Measurements from ENCODE around the gene MRPL22.
"Not testable (repeated sequence)": the region's sequence is repeated elsewhere in the genome, so short reads cannot be mapped to it uniquely, and the experiment has no call there.

The MRPL22 gene

GRCh38 chr5:154923441-154924430 is 17.1 kb upstream of the MRPL22 start:
- TF ChIP-seq, protein P1, sequence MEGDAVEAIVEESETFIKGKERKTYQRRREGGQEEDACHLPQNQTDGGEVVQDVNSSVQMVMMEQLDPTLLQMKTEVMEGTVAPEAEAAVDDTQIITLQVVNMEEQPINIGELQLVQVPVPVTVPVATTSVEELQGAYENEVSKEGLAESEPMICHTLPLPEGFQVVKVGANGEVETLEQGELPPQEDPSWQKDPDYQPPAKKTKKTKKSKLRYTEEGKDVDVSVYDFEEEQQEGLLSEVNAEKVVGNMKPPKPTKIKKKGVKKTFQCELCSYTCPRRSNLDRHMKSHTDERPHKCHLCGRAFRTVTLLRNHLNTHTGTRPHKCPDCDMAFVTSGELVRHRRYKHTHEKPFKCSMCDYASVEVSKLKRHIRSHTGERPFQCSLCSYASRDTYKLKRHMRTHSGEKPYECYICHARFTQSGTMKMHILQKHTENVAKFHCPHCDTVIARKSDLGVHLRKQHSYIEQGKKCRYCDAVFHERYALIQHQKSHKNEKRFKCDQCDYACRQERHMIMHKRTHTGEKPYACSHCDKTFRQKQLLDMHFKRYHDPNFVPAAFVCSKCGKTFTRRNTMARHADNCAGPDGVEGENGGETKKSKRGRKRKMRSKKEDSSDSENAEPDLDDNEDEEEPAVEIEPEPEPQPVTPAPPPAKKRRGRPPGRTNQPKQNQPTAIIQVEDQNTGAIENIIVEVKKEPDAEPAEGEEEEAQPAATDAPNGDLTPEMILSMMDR (IDR thresholded peaks at IDR 0.05; ENCODE audit: control insufficient read depth, extremely low read depth, insufficient read depth) = no peak
- DNase-seq (ENCODE audit: low read depth) = peak; percentile 88
- H3K4me3 ChIP-seq (ENCODE audit: low read depth, low read length) = no peak overlapping the region

- no peak overlapping the region for H3K4me3 ChIP-seq (ENCODE audit: low read depth, low read length)
- TF ChIP-seq, protein P1 (IDR thresholded peaks at IDR 0.05; ENCODE audit: control insufficient read depth, extremely low read depth, insufficient read depth) = no peak
- no peak for DNase-seq (ENCODE audit: low read depth)
Measured at GRCh38 chr5:154933537-154933936, 7.3 kb upstream of the MRPL22 start.

DNA sequence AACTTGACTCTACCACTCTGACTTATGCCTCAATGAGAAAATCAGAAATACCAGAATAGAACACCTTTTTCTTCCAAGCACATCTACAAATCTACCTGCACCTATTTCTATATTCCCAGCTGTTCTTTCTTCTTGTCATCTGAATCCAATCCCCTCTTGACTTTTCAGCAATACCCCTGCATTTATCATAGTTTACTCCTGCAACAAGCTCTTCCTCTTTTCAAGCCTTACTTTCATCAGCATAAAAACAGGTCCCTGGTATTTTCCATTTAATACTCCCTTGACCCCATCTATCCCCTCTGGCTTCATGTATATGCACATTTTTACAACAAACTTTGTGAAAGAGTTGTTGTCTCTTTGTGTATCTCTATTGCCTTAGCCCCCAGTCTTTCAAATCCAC is 6.0 kb upstream of the MRPL22 start:
- TF ChIP-seq, protein P1 (IDR thresholded peaks at IDR 0.05; ENCODE audit: control insufficient read depth, extremely low read depth, insufficient read depth) = no peak
- DNase-seq (ENCODE audit: low read depth) = no peak
- H3K4me3 ChIP-seq (ENCODE audit: low read depth, low read length) = no peak overlapping the region

DNA sequence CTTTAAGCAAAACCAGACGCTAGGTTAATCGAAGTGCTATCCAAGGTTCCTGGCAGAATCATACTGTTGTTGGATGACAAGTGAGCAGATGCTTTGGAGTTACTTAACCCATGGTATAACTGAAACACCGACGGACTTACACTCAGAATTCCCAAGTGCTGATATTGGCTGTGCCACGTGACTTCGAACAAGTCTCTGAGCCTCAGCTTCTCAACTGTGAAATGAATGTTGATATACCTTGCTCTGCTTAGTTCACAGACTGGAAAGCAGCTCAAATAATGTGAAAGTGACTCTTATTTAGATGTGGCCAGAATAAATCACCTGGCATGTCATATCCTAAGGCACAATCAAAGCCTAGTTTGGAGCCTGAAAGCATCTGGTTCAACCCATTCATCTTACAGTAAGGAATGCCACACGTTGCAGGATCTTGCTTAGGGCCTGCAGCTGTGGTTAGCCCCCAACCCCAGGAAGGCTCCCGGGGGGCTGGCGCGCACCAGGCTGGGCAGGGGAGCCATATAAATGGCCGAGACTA is 3.6 kb upstream of the MRPL22 start:
- TF ChIP-seq, protein P1 (IDR thresholded peaks at IDR 0.05; ENCODE audit: control insufficient read depth, extremely low read depth, insufficient read depth) = no peak
- peak overlapping the region; percentile 98 for H3K4me3 ChIP-seq (ENCODE audit: low read depth, low read length)
- DNase-seq (ENCODE audit: low read depth) = no peak

DNA sequence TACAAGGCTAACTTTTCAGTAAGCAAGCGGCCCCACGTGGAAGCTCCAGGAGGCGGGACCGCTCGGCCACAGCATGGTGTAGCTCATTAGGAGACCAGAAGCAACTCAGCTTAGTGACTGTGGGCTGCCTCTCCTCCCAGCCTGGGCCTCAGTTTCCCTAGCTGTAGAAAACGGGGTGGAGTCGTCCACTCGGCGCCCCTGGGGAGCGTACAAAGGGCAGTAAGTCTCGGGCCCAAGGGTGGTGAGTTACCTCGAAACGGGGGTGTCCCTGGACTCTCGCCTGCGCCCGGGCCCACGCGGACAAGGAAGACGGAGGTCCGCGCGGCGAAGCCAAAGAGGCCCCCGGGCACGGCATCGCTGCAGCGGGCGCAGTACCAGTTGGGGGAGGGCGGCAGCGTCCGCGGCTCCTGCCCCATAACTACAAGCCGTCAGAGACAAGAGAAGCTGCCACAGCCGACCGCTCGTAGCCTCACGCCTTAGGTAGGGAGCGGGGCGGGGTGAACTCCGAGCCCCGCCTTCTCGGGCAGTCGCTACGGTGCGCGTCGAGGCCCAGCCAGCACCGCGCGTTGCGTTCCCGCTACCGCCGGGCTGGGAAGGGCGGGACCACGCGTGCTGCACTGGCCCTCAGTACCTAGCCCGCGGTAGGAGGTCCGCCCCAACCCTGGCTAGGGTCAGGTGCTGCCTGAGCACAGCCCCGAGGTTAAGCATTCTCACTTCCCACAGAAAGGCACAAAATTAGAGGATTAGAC is 3.0 kb upstream of the MRPL22 start, which contains the start of gene GEMIN5:
Gene GEMIN5 (minus strand): TSS at position 494 of the 749 bp plus-strand sequence. CDS start 78 bp downstream, at position 416.
- TF ChIP-seq, protein P1 (IDR thresholded peaks at IDR 0.05; ENCODE audit: control insufficient read depth, extremely low read depth, insufficient read depth) = no peak
- peak within 1 kb of the TSS; percentile 98 for H3K4me3 ChIP-seq (ENCODE audit: low read depth, low read length)
- peak; percentile 69 for DNase-seq (ENCODE audit: low read depth)

DNA sequence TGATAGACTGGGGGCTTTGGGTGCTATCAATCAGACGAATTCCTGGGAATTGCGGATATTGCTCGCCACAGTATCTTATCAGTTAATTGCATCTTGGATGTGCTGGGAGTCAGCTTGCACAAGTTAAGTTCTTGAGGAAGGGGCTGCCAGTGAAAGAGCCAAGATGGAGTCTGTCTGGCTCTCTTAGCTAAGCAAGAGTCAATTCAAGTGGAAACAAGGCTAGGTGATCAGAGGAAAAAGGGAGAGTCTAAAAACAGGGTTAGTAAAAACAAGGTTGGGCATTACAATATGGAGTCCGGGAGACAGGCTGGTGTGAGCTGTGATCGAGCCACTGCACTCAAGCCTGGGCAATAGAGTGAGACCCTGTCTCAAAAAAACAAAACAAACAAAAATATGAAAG is 1.5 kb upstream of the MRPL22 start:
- not testable (repeated sequence) for H3K4me3 ChIP-seq (ENCODE audit: low read depth, low read length); DNase-seq (ENCODE audit: low read depth)

GRCh38 chr5:154940375-154940771 is 500 bp upstream of the MRPL22 start:
- DNase-seq (ENCODE audit: low read depth) = no peak
- peak overlapping the region; percentile 96 for H3K4me3 ChIP-seq (ENCODE audit: low read depth, low read length)
- TF ChIP-seq, protein P1 (IDR thresholded peaks at IDR 0.05; ENCODE audit: control insufficient read depth, extremely low read depth, insufficient read depth) = no peak

Measured in LNCaP clone FGC (cell line).